Nephron progenitor cell (in vitro differentiated cells): ENCODE data around the gene RAPGEF4.

Source experiments
- DNase-seq: peaks from one replicate; pipeline ENCODE4 v3.0.0; 2021
- H3K27ac Mint-ChIP-seq: 2 replicates; pipeline ENCODE4 v1.8.0; 2021; ENCODE audit warnings: mild to moderate bottlenecking, moderate library complexity, mixed read lengths
- H3K27me3 Mint-ChIP-seq: 2 replicates; pipeline ENCODE4 v1.8.0; 2021; ENCODE audit warnings: mild to moderate bottlenecking, low read depth, mixed read lengths; ENCODE audit not compliant: poor library complexity
- H3K36me3 Mint-ChIP-seq: 2 replicates; pipeline ENCODE4 v1.8.0; 2021; ENCODE audit warnings: low read depth, mixed read lengths
- H3K4me1 Mint-ChIP-seq: 2 replicates; pipeline ENCODE4 v1.8.0; 2021; ENCODE audit warnings: mixed read lengths
- H3K4me3 Mint-ChIP-seq: 2 replicates; pipeline ENCODE4 v1.8.0; 2021; ENCODE audit warnings: mild to moderate bottlenecking, moderate library complexity, mixed read lengths
- H3K9me3 Mint-ChIP-seq: 2 replicates; pipeline ENCODE4 v1.8.0; 2021; ENCODE audit warnings: mild to moderate bottlenecking, moderate library complexity, mixed read lengths
- TF ChIP-seq, protein P1 (sequence below): fragments of 200-600 bp; sonication (generic); IDR thresholded peaks from 2 replicates; pipeline ENCODE4 v1.5.0; 2021; ENCODE audit warnings: antibody characterized with exemption

RAPGEF4 gene

DNA sequence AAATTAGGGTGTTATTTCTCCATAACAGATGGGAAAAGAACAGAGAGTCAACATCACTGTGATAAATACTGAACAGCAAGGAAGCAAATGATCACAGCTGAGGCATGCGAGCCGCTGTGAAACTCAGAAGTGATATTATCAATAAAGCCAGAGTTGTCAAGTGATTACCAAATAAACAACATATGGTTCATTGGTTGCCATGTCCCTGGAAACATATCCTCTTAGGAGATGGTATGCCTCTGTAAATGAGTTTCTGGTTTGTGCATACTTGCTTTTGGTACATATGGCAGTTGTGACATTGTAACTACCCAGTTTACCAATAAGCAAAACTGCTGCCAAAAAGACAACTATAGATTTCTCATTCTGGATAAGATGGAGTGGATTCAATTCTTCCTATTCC lies 23.8 kb downstream of the RAPGEF4 start:
- Mint-ChIP-seq H3K9me3 (peaks cover 33% of the 10 kb centered on the region), H3K4me1 (no peaks in the 10 kb centered on the region), H3K27ac (no peak overlapping the region), H3K27me3 (no peaks in the 10 kb centered on the region), H3K4me3 (no peak overlapping the region), H3K36me3 (peaks cover 23% of the 10 kb centered on the region)
- TF ChIP-seq, protein P1, sequence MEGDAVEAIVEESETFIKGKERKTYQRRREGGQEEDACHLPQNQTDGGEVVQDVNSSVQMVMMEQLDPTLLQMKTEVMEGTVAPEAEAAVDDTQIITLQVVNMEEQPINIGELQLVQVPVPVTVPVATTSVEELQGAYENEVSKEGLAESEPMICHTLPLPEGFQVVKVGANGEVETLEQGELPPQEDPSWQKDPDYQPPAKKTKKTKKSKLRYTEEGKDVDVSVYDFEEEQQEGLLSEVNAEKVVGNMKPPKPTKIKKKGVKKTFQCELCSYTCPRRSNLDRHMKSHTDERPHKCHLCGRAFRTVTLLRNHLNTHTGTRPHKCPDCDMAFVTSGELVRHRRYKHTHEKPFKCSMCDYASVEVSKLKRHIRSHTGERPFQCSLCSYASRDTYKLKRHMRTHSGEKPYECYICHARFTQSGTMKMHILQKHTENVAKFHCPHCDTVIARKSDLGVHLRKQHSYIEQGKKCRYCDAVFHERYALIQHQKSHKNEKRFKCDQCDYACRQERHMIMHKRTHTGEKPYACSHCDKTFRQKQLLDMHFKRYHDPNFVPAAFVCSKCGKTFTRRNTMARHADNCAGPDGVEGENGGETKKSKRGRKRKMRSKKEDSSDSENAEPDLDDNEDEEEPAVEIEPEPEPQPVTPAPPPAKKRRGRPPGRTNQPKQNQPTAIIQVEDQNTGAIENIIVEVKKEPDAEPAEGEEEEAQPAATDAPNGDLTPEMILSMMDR = no peak
- no peak for DNase-seq

DNA sequence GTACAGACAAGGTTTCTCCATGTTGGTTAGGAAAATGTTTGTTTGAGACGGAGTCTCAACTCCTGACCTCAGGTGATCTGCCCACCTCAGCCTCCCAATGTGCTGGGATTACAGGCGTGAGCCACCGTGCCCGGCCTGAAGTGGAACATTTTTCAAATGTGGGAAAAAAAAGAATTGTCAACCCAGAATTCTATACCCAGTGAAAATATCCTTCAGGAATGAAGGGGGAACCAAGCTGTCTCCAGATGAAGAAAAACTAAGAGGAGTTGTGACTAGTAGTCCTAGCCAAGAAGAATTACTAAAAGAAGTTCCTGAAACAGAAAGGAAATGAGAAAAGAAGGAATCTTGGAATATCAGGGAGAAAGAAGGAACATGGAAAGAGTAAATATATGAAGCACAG lies 25.7 kb downstream of the RAPGEF4 start:
- DNase-seq = no peak
- no peak overlapping the region for H3K4me3 Mint-ChIP-seq
- no peaks in the 10 kb centered on the region for H3K27me3 Mint-ChIP-seq
- H3K9me3 Mint-ChIP-seq = peaks cover 33% of the 10 kb centered on the region
- no peaks in the 10 kb centered on the region for H3K4me1 Mint-ChIP-seq
- peaks cover 23% of the 10 kb centered on the region for H3K36me3 Mint-ChIP-seq
- H3K27ac Mint-ChIP-seq = no peak overlapping the region
- TF ChIP-seq, protein P1 = no peak

DNA sequence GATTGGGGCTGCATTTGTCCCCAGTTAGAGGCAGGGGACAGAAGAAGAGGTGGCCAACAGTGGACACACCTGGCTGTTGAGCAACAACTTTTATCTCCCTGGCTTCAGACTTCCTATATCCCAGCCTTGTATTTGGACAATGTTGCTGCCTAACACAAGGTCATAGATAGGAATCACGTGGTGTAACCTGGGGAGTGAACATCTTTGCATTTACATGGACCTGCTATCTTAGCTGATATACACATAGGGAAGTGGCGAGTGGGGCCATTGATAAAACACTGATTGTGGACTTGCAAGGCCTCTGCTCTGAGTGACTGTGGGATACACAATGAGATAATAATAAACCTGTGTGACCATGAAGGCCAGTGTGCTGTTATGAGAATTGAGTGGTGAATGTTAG lies 26.9 kb downstream of the RAPGEF4 start:
- TF ChIP-seq, protein P1 = no peak
- Mint-ChIP-seq H3K4me3 (no peak overlapping the region), H3K9me3 (peaks cover 33% of the 10 kb centered on the region), H3K27ac (no peak overlapping the region), H3K36me3 (peaks cover 23% of the 10 kb centered on the region), H3K4me1 (no peaks in the 10 kb centered on the region), H3K27me3 (no peaks in the 10 kb centered on the region)
- DNase-seq = no peak

DNA sequence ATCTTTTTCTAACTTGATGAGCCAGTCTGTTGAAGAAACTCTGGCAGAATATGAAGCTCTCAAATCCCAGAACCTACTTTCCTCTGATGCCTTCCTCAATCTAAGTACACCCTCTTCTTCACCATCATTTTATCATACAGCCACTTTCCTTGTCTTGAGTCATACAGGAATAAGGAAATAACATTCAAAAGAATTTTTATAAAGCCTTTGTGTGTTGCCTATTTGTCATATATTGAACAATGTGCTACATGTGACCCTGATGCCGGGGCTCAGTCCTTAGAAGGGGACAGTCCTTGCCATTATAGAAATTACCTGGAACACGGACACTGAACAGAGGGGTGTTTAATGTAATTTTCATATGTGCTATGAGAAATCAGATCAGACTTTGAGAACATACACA lies 27.4 kb downstream of the RAPGEF4 start:
- Mint-ChIP-seq H3K9me3 (peaks cover 33% of the 10 kb centered on the region), H3K4me3 (no peak overlapping the region), H3K36me3 (peaks cover 23% of the 10 kb centered on the region), H3K4me1 (no peaks in the 10 kb centered on the region), H3K27me3 (no peaks in the 10 kb centered on the region), H3K27ac (no peak overlapping the region)
- TF ChIP-seq, protein P1 = no peak
- DNase-seq = no peak

DNA sequence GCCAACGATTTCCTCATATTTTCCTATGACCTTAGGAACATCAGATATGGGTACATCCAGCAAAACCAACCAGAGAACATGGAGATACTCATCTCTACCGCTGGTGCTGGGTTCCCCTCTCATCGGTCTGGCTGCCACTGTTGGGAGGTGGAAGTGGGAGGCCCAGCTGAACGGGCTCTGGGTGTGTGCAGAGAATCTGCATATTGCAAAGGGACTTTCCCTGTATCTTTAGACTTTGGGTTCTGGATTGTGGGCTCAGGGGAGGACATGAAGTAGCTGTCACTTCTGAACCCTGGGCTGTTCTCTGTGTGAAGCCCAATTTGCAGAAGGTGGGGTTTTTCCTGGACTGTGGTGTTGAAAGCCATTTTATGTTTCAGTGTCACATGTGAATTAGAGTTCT lies 30.0 kb downstream of the RAPGEF4 start:
- H3K9me3 Mint-ChIP-seq = peaks cover 21% of the 10 kb centered on the region
- peaks cover 13% of the 10 kb centered on the region for H3K36me3 Mint-ChIP-seq
- H3K4me1 Mint-ChIP-seq = no peaks in the 10 kb centered on the region
- H3K4me3 Mint-ChIP-seq = no peak overlapping the region
- no peak overlapping the region for H3K27ac Mint-ChIP-seq
- TF ChIP-seq, protein P1 = no peak
- no peak for DNase-seq
- no peaks in the 10 kb centered on the region for H3K27me3 Mint-ChIP-seq

DNA sequence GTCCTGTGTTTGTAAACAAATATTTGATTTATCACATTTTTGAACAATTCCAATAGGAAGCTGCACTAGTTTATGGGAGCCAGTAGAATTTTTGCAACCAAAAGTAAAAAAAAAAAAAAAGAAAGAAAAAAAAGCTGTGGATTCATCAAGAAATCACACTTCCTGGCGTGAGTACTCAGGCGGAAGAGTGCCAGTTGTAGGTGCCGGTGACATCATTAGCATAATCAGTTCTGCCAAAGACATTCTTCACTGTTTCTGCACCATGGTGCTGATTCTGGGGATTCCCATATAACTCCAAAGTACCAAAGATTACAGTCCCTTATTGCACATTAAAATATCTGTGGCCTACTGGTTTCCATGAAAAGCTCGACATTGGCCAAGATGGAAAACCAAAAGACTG lies 32.8 kb downstream of the RAPGEF4 start:
- no peaks in the 10 kb centered on the region for H3K9me3 Mint-ChIP-seq

More for the DNA sequence above, 32.8 kb downstream of the RAPGEF4 start:
- H3K27ac Mint-ChIP-seq = no peak overlapping the region
- H3K36me3 Mint-ChIP-seq = no peaks in the 10 kb centered on the region
- H3K27me3 Mint-ChIP-seq = no peaks in the 10 kb centered on the region
- no peak overlapping the region for H3K4me3 Mint-ChIP-seq
- no peak for DNase-seq
- H3K4me1 Mint-ChIP-seq = no peaks in the 10 kb centered on the region
- TF ChIP-seq, protein P1 = no peak
